Neural cell (in vitro differentiated cells): ENCODE results near the gene IDI2.

Experiments
- EP300 ChIP-seq: fragments of 450-650 bp; conservative IDR thresholded peaks from 2 replicates; pipeline ENCODE4 v1.6.1; 2014; ENCODE audit warnings: antibody characterized with exemption, mild to moderate bottlenecking, moderate library complexity; ENCODE audit not compliant: poor library complexity, severe bottlenecking
- EZH2 ChIP-seq: fragments of 200-600, 300-800 bp; shearing (Covaris generic), sonication (generic); IDR thresholded peaks from 2 replicates; pipeline ENCODE4 v1.6.1; 2014; ENCODE audit warnings: antibody characterized with exemption, low read length, borderline replicate concordance, mild to moderate bottlenecking; ENCODE audit not compliant: insufficient read depth, poor library complexity, severe bottlenecking
- POLR2AphosphoS5 ChIP-seq: IDR thresholded peaks from 2 replicates; pipeline ENCODE4 v1.6.1; 2012
- RAD21 ChIP-seq: fragments of 450-650 bp; conservative IDR thresholded peaks from 2 replicates; pipeline ENCODE4 v1.6.1; 2014; ENCODE audit warnings: antibody characterized with exemption, mild to moderate bottlenecking, moderate library complexity
- SMC3 ChIP-seq: fragments of 450-650 bp; conservative IDR thresholded peaks from 2 replicates; pipeline ENCODE4 v1.6.1; 2014; ENCODE audit warnings: antibody characterized with exemption, mild to moderate bottlenecking, moderate library complexity; ENCODE audit not compliant: poor library complexity
- TF ChIP-seq, protein P1 (sequence below): fragments of 450-650 bp; IDR thresholded peaks from 2 replicates; pipeline ENCODE4 v1.5.1; 2014; ENCODE audit warnings: antibody characterized with exemption, mild to moderate bottlenecking, moderate library complexity; ENCODE audit not compliant: poor library complexity, severe bottlenecking
- TF ChIP-seq, protein P2 (sequence below): IDR thresholded peaks from 2 replicates; pipeline ENCODE4 v1.6.1; 2012; ENCODE audit warnings: borderline replicate concordance

DNA sequence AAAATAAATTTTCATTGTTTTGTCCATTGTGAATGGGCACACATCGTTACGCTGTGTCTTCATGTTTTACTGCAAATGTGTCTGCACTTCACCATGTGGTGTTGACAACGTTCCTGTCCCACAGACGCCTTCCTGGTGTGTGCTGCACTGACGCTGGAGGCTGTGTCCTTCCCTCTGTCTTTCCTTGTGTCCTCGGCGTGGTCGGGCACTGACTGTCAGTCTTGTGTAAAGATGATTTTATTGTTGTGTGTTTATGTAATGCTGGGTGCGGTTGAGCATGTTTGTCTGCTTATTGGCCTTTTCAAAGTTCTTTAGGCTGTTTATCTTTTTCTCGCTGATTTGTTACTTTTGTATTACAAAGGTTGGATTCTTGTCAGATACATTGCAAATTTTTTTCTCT lies 18.1 kb downstream of the IDI2 start:
- TF ChIP-seq EZH2 (no peak), EP300 (no peak), RAD21 (no peak), SMC3 (no peak), POLR2AphosphoS5 (no peak)
- TF ChIP-seq, protein P1, sequence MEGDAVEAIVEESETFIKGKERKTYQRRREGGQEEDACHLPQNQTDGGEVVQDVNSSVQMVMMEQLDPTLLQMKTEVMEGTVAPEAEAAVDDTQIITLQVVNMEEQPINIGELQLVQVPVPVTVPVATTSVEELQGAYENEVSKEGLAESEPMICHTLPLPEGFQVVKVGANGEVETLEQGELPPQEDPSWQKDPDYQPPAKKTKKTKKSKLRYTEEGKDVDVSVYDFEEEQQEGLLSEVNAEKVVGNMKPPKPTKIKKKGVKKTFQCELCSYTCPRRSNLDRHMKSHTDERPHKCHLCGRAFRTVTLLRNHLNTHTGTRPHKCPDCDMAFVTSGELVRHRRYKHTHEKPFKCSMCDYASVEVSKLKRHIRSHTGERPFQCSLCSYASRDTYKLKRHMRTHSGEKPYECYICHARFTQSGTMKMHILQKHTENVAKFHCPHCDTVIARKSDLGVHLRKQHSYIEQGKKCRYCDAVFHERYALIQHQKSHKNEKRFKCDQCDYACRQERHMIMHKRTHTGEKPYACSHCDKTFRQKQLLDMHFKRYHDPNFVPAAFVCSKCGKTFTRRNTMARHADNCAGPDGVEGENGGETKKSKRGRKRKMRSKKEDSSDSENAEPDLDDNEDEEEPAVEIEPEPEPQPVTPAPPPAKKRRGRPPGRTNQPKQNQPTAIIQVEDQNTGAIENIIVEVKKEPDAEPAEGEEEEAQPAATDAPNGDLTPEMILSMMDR, result no peak
- TF ChIP-seq, protein P2, sequence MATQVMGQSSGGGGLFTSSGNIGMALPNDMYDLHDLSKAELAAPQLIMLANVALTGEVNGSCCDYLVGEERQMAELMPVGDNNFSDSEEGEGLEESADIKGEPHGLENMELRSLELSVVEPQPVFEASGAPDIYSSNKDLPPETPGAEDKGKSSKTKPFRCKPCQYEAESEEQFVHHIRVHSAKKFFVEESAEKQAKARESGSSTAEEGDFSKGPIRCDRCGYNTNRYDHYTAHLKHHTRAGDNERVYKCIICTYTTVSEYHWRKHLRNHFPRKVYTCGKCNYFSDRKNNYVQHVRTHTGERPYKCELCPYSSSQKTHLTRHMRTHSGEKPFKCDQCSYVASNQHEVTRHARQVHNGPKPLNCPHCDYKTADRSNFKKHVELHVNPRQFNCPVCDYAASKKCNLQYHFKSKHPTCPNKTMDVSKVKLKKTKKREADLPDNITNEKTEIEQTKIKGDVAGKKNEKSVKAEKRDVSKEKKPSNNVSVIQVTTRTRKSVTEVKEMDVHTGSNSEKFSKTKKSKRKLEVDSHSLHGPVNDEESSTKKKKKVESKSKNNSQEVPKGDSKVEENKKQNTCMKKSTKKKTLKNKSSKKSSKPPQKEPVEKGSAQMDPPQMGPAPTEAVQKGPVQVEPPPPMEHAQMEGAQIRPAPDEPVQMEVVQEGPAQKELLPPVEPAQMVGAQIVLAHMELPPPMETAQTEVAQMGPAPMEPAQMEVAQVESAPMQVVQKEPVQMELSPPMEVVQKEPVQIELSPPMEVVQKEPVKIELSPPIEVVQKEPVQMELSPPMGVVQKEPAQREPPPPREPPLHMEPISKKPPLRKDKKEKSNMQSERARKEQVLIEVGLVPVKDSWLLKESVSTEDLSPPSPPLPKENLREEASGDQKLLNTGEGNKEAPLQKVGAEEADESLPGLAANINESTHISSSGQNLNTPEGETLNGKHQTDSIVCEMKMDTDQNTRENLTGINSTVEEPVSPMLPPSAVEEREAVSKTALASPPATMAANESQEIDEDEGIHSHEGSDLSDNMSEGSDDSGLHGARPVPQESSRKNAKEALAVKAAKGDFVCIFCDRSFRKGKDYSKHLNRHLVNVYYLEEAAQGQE, result no peak
